Esophagus muscularis mucosa (tissue), 4 donors: ENCODE data around the gene DMRT3. TPM values are rescaled to one million over a fixed set of nuclear protein-coding genes. Genes with fewer than 3 reads are reported as not detected.
A peak's percentile ranks its signal among the peaks of the same experiment; 100 is the strongest.

Experiments used
- DNase-seq: peaks from one replicate; pipeline ENCODE4 v3.0.0-alpha.2; 2017; ENCODE audit errors: extremely low spot score
- H3K27ac ChIP-seq, 4 donors: fragments of 200-600 bp; sonication (generic); replicated peaks in 1 of 4; 1 replicate in 3 of 4; 2 replicates in 1 of 4; pipeline ENCODE4 v1.5.1; 2016 to 2019; ENCODE audit warnings: mild to moderate bottlenecking in 1 of 4
- H3K27me3 ChIP-seq, 4 donors: fragments of 200-600 bp; sonication (generic); one replicate each; pipeline versions ENCODE4 v1.5.1 to v1.6.0; 2016 to 2019
- H3K36me3 ChIP-seq, 4 donors: fragments of 200-600 bp; sonication (generic); one replicate each; pipeline ENCODE4 v1.5.1; 2016 to 2019
- H3K4me1 ChIP-seq, 4 donors: fragments of 200-600 bp; sonication (generic); one replicate each; pipeline ENCODE4 v1.5.1; 2016 to 2019
- H3K4me3 ChIP-seq, 4 donors: fragments of 200-600 bp; sonication (generic); 1 replicate in 2 of 4; 2 replicates in 2 of 4; pipeline ENCODE4 v1.5.1; 2016 to 2019; ENCODE audit warnings: mild to moderate bottlenecking in 4 of 4, moderate library complexity in 1 of 4
- H3K9me3 ChIP-seq, 4 donors: fragments of 200-600 bp; sonication (generic); 1 replicate in 3 of 4; 2 replicates in 1 of 4; pipeline ENCODE4 v1.5.1; 2016 to 2019
- EP300 ChIP-seq: sonication (generic); formaldehyde crosslinking; IDR thresholded peaks from one replicate; pipeline ENCODE4 v1.6.1; 2017; ENCODE audit warnings: antibody characterized with exemption
- POLR2A ChIP-seq: fragments of 450-650 bp; IDR thresholded peaks from one replicate; pipeline ENCODE4 v1.6.1; 2017; ENCODE audit warnings: antibody characterized with exemption, moderate library complexity, mild to moderate bottlenecking, low read depth
- POLR2AphosphoS5 ChIP-seq, 2 donors: sonication (generic); formaldehyde crosslinking; IDR thresholded peaks; one replicate each; pipeline ENCODE4 v1.6.1; 2017; ENCODE audit warnings: antibody characterized with exemption in 2 of 2
- WGBS: methylation state at CpG from one replicate; pipeline ENCODE4 v1.1.5; 2018; 5-methylcytosine and 5-hydroxymethylcytosine counted together
- intact Hi-C: fragments of 100-400 bp; cut with DNase I; formaldehyde crosslinking; loops from one replicate; pipeline ENCODE4 v1.15.1; 2023
- total RNA-seq, 4 donors: library from RNA; depleted of rRNA; stranded (reverse); fragments of >200 nt; gene quantifications; one replicate each; pipeline versions ENCODE4 v1.1.0 to v1.2.1, GENCODE V29; 2016
- TF ChIP-seq, protein P1 (sequence below), 3 experiments: fragments of 200-600 bp in 2 of 3; fragments of 450-650 bp in 1 of 3; sonication (generic) in 2 of 3; IDR thresholded peaks; one replicate each; pipeline ENCODE4 v1.5.1; 2017 to 2019; ENCODE audit warnings: antibody characterized with exemption in 3 of 3, mild to moderate bottlenecking in 2 of 3, moderate library complexity in 1 of 3

The DMRT3 gene
- total RNA-seq, 4 donors from 2014 or later: not detected

DNA sequence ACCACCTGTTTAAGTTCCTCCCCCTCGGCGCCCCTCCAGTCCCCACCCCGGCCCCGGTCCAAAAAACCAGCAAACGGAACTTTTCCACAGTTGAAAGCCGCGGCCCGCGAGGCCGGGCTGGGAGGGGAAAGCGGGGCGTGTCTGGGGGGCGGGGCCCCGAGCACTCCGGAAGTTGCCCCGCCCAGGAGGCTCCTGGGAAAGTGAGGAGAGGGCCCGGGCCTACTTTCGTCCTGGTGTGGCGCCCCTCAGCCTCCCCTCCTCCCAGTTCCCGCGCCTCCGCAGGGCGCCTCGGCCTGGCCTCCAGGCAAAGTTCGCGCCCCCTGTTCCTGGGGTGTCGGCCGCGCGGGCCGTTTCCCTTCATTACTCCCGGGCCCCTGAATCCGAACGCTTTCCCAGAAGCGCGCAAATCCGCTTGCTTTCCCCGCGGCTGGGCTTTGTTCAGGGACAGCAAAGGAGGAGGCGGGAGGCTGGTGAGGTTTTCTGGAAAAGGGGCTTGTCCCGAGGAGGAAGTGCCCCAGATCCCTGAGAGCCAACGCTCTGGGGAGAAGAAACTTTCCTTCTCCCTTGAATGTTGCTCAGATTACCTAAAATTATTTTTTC is 4.5 kb upstream of the DMRT3 start:
- intact Hi-C loops: no loop called here
- DNase-seq: peak; percentile 66
- peaks cover 44 to 56% (median 54%) of the 10 kb centered on the region in 4 donors for H3K4me1 ChIP-seq
- 5% methylated on average over 35 of the region's 42 CpGs for WGBS
- H3K9me3 ChIP-seq: no peaks in the 10 kb centered on the region
- peaks cover 32 to 100% (median 97%) of the 10 kb centered on the region in 4 donors for H3K27me3 ChIP-seq
- no peak overlapping the region for H3K27ac ChIP-seq
- no peaks in the 10 kb centered on the region for H3K36me3 ChIP-seq
- TF ChIP-seq POLR2AphosphoS5 (IDR thresholded peaks at IDR 0.05): no peak
- TF ChIP-seq POLR2A: no peak
- TF ChIP-seq, protein P1, sequence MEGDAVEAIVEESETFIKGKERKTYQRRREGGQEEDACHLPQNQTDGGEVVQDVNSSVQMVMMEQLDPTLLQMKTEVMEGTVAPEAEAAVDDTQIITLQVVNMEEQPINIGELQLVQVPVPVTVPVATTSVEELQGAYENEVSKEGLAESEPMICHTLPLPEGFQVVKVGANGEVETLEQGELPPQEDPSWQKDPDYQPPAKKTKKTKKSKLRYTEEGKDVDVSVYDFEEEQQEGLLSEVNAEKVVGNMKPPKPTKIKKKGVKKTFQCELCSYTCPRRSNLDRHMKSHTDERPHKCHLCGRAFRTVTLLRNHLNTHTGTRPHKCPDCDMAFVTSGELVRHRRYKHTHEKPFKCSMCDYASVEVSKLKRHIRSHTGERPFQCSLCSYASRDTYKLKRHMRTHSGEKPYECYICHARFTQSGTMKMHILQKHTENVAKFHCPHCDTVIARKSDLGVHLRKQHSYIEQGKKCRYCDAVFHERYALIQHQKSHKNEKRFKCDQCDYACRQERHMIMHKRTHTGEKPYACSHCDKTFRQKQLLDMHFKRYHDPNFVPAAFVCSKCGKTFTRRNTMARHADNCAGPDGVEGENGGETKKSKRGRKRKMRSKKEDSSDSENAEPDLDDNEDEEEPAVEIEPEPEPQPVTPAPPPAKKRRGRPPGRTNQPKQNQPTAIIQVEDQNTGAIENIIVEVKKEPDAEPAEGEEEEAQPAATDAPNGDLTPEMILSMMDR (IDR thresholded peaks at IDR 0.05): no peak
- no peak for TF ChIP-seq EP300
- peak overlapping the region; percentile 38 to 55 (median 48) for H3K4me3 ChIP-seq

DNA sequence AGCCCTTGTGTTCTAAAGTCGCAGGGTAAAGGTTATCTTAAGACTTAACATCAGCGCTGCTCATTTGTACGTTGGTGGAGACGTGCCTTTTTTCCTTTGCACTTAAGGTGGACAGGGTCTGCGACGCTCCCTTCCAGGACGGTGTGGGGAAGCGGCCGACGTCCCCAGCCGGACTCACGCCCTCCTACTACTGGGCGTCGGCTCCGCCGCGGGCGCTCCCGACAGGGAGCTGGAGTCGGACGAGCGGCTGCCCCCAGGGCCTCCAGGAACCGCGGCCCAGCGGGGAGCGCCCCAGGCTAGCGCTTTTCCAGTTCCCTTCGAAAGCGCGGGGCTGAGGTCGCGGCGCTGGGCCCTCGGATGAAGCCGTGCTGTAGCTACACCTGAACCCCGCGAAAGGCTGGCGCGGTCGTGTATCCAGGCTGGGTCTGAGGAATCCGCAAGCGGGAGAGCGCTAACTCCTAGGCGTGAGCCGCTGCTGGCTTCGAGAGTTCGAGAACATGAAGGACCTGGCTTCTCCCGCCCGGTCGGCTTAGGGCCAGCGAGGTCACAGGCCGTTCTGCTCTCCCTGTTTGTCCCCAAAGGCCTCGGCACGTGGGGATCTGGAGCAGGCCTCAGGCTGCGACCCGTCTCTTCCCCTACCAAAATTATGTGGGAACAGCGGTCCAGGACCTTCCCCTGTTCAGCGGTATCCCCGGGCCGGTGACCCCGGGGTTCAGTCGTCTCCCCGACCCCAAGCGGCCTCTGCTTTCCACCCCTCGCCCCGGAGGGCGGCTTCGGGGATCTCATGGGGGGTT is 3.8 kb upstream of the DMRT3 start:
- no peaks in the 10 kb centered on the region for H3K36me3 ChIP-seq
- intact Hi-C loops: no loop called here
- DNase-seq: peak; percentile 72
- H3K27ac ChIP-seq: no peak overlapping the region
- H3K4me3 ChIP-seq: peak overlapping the region; percentile 38 to 55 (median 48)
- TF ChIP-seq EP300: no peak
- H3K4me1 ChIP-seq: peaks cover 44 to 61% (median 57%) of the 10 kb centered on the region in 4 donors
- H3K9me3 ChIP-seq: no peaks in the 10 kb centered on the region
- H3K27me3 ChIP-seq: peaks cover 32 to 100% (median 93%) of the 10 kb centered on the region in 4 donors
- 16% methylated on average over 33 of the region's 68 CpGs for WGBS

DNA sequence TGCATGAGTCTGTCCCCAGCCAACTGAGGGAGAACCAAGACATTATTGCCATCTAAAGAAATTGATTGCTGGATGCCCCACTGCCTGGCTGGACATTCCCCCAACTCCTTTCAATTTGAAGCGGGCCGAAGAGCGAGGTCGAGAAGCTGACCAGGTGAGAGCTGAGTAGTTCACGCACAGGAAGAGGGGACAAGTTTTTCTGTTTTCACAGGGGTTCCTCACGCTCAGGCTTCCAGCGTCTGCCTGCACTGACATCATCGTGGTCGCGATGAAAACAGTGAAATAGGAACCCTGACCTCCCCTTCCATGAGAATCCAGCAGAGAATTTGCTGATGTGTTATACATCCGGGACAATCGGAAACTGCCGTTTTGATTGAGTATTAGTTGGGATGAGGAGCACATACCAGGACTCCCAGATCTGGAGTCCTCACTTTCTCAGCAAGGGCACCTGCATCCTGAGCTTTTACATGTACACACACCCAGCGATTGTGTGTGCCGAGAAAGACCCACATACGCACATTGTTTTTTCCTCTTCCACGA is 3.1 kb upstream of the DMRT3 start:
- Histone ChIP-seq H3K27me3 (peaks cover 32 to 100% (median 93%) of the 10 kb centered on the region in 4 donors), H3K4me1 (peaks cover 44 to 61% (median 57%) of the 10 kb centered on the region in 4 donors)
- intact Hi-C loops: no loop called here

DNA sequence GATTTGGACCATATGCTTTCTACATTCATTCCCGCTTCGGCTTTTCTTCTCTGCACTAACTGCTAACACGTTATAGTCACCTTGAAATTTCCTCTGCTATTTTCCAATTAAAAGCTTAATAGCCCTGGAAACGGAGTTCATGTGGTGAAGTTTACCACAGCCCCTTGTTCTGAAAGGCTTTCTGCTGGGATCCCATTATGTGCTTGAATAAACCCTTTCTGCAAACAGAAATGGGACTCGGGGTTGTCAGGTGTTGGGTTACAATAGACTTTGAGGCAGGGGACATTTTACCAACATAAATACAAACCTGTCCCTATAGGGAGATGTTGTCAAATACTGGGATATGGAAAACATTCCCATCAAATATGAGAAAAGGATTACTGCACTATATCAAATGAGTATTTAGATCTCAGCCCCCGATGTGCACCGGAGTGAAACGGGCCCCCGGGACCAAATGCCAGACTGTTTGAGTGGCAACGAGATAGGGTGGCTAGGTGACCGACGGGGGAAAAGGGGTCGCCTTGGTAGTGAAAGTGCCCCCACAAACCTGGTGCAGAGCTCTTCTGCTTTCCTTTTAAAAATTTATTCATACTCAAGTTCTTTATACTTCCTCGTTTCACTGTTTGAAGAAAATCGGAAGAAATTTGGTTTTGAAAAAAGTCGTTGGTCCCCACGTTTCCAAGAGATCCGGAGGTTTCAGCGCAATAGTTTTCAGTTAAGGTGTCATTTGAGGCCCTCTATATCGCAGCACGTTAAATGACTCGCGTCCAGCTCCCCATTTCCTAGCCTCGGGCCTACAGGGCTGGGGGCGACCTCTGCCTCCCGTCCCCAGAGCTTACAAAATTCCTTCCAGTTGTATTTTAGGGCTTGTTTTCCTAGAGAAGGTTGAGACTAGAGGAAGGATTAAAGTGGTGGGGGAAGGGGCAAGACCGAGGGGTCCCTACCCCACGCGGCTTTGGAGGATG is 2.1 kb upstream of the DMRT3 start:
- no peak overlapping the region for H3K4me3 ChIP-seq
- H3K27me3 ChIP-seq: peaks cover 31 to 100% (median 89%) of the 10 kb centered on the region in 4 donors
- H3K9me3 ChIP-seq: no peaks in the 10 kb centered on the region
- intact Hi-C loops: no loop called here
- H3K4me1 ChIP-seq: peaks cover 40 to 61% (median 56%) of the 10 kb centered on the region in 4 donors
- H3K36me3 ChIP-seq: no peaks in the 10 kb centered on the region
- DNase-seq: peak; percentile 86
- TF ChIP-seq POLR2AphosphoS5 (IDR thresholded peaks at IDR 0.05): no peak
- TF ChIP-seq EP300: no peak
- no peak for TF ChIP-seq POLR2A
- TF ChIP-seq, protein P1 (IDR thresholded peaks at IDR 0.05): no peak
- H3K27ac ChIP-seq: no peak overlapping the region
- WGBS: 17% methylated on average over 29 of the region's 29 CpGs

More for the DNA sequence above, 3.1 kb upstream of the DMRT3 start:
- Histone ChIP-seq H3K36me3 (no peaks in the 10 kb centered on the region), H3K27ac (no peak overlapping the region), H3K9me3 (no peaks in the 10 kb centered on the region), H3K4me3 (peak overlapping the region in 2 of 4 donors; percentile 46 to 51)
- no peak for TF ChIP-seq POLR2A
- TF ChIP-seq POLR2AphosphoS5 (IDR thresholded peaks at IDR 0.05): no peak
- TF ChIP-seq, protein P1 (IDR thresholded peaks at IDR 0.05): no peak
- TF ChIP-seq EP300: no peak
- 26% methylated on average over 17 of the region's 17 CpGs for WGBS
- DNase-seq: peak; percentile 39
